Endodermal cell (in vitro differentiated cells): ENCODE measurements around the gene TST. TPM values are rescaled to one million over a fixed set of nuclear protein-coding genes. Genes with fewer than 3 reads are reported as not detected.

Experiments used
- DNase-seq: peaks from one replicate; pipeline ENCODE4 v3.0.0-alpha.2; 2017
- H3K27ac ChIP-seq: 2 replicates; pipeline ENCODE4 v1.5.1; 2013; ENCODE audit warnings: mild to moderate bottlenecking, low read depth, low read length, moderate library complexity
- H3K27me3 ChIP-seq: 2 replicates; pipeline ENCODE4 v1.6.1; 2013; ENCODE audit warnings: mild to moderate bottlenecking, low read length, moderate library complexity; ENCODE audit not compliant: insufficient read depth, control insufficient read depth, poor library complexity, severe bottlenecking
- H3K36me3 ChIP-seq: 2 replicates; pipeline ENCODE4 v1.7.0; 2013; ENCODE audit warnings: mild to moderate bottlenecking, low read length, moderate library complexity; ENCODE audit not compliant: control insufficient read depth, insufficient read depth
- H3K4me1 ChIP-seq: one replicate; pipeline ENCODE4 v1.7.0; 2013; ENCODE audit warnings: low read length; ENCODE audit not compliant: control insufficient read depth, insufficient read depth
- H3K4me3 ChIP-seq: 2 replicates; pipeline ENCODE4 v1.5.1; 2013; ENCODE audit warnings: mild to moderate bottlenecking, low read length, moderate library complexity
- H3K9ac ChIP-seq: 2 replicates; pipeline ENCODE4 v1.6.1; 2013; ENCODE audit warnings: mild to moderate bottlenecking, low read length, moderate library complexity; ENCODE audit not compliant: poor library complexity, severe bottlenecking; ENCODE audit errors: extremely low read depth
- H3K9me3 ChIP-seq: 2 replicates; pipeline ENCODE4 v1.6.1; 2013; ENCODE audit warnings: mild to moderate bottlenecking, low read length, moderate library complexity; ENCODE audit not compliant: control insufficient read depth
- H3K27ac Mint-ChIP-seq: 2 replicates; pipeline ENCODE4 v1.8.0; 2020; ENCODE audit warnings: mixed read lengths
- H3K27me3 Mint-ChIP-seq: 2 replicates; pipeline ENCODE4 v1.8.0; 2021; ENCODE audit warnings: mild to moderate bottlenecking, mixed read lengths; ENCODE audit not compliant: insufficient read depth
- H3K36me3 Mint-ChIP-seq: 2 replicates; pipeline ENCODE4 v1.8.0; 2020; ENCODE audit warnings: low read depth, mixed read lengths
- H3K4me1 Mint-ChIP-seq: 2 replicates; pipeline ENCODE4 v1.8.0; 2020; ENCODE audit warnings: mixed read lengths
- H3K4me3 Mint-ChIP-seq: 2 replicates; pipeline ENCODE4 v1.8.0; 2020; ENCODE audit warnings: mild to moderate bottlenecking, moderate library complexity, mixed read lengths
- H3K9me3 Mint-ChIP-seq: 2 replicates; pipeline ENCODE4 v1.8.0; 2020; ENCODE audit warnings: mild to moderate bottlenecking, mixed read lengths
- CTCF ChIP-seq: fragments of 200-600 bp; sonication (generic); conservative IDR thresholded peaks from 2 replicates; pipeline ENCODE4 v1.5.0; 2021; ENCODE audit warnings: antibody characterized with exemption, mild to moderate bottlenecking
- WGBS, 2 experiments: methylation state at CpG; one replicate each; pipeline versions ENCODE4 v1.1.5 to v1.1.7; 2013; ENCODE audit warnings: missing lambda C conversion rate in 2 of 2, mixed read lengths in 1 of 2; ENCODE audit not compliant: insufficient coverage in 1 of 2, insufficient read length in 1 of 2; 5-methylcytosine and 5-hydroxymethylcytosine counted together
- total RNA-seq, 2 donors: library from RNA; stranded (reverse); fragmentation: NEBNext Ultra II Directional in 1 of 2; extraction: Animal tissue kit (Norgen Biotek cat#: 25700) in 1 of 2; gene quantifications; 2 replicates in 1 of 2; 3 replicates in 1 of 2; pipeline ENCODE4 v1.2.1, GENCODE V29; 2021

Gene TST
- total RNA-seq, 2 donors from 2014 or later, result 38.2 to 48.3 TPM

- Mint-ChIP-seq H3K9me3 (peaks cover 1% of the 10 kb centered on the region), H3K4me3 (no peak overlapping the region), H3K36me3 (no peaks in the 10 kb centered on the region), H3K27me3 (peaks cover 22% of the 10 kb centered on the region), H3K4me1 (no peaks in the 10 kb centered on the region), H3K27ac (no peak overlapping the region)
- Histone ChIP-seq H3K9ac (no peak overlapping the region), H3K4me3 (no peak overlapping the region), H3K4me1 (no peaks in the 10 kb centered on the region), H3K27me3 (no peaks in the 10 kb centered on the region), H3K36me3 (no peaks in the 10 kb centered on the region), H3K9me3 (no peaks in the 10 kb centered on the region), H3K27ac (no peak overlapping the region)
- 90 to 100% methylated on average over 3 to 4 of the region's 4 CpGs for WGBS, 2 experiments
- no peak for DNase-seq
- TF ChIP-seq CTCF, result no peak
These were observed 19.8 kb downstream of the TST start for GRCh38 chr22:36999463-36999862.

DNA sequence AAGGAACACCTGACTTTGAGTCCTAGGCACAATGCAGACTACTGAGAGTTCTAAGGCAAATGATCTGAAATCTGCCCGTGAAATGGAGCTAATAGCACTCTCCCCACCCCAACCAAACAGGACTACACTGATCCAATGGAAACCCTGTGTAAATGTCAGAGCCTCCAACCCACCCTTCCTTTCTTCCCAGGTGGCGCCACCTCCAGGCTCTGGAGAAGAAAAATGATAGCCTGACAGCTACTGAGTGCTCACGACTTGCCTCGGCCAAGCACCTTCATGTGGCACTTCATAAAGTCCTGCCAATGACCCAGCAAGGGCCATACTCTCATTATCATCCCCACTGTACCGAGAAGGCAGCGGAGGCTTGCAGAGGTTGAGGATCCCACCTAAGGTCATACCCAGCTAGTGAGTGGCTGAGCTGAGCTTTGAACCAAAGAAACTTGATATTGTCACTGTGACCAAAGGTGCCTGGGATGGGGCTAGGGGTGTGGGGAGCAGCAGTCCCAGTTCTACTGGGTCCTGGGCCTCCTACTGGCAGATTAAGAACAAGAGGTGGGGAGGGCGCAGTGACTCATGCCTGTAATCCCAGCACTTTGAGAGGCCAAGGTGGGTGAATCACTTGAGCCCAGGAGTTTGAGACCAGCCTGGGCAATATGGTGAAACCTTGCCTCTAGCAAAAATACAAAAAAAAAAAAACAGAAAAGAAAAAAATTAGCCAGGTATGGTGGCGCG, 20.5 kb downstream of the TST start:
- H3K4me1 Mint-ChIP-seq, result no peaks in the 10 kb centered on the region
- WGBS, 2 experiments, result 73 to 94% methylated on average over 2 to 9 of the region's 9 CpGs

DNA sequence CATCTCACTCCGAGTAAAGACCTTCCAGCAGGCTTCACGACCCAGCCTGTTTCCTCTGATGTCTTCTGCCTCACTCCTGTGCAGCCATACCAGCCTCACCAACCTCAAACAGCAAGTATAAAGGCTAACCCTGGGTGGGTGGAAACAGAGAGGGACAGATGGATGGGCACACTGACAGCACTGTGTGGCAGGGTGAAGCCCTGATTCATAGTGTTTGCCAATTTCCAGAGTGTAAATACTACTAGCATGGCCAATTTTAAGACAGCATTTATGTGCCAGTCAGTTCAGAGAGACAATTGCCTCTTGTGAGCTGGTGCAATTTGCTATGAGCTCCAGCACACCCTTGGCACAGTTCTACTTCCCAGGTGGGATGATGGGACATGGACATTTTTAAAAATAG, 21.5 kb downstream of the TST start:
- Histone ChIP-seq H3K36me3 (no peaks in the 10 kb centered on the region), H3K27me3 (no peaks in the 10 kb centered on the region), H3K9me3 (no peaks in the 10 kb centered on the region), H3K9ac (no peak overlapping the region), H3K4me3 (no peak overlapping the region), H3K27ac (no peak overlapping the region), H3K4me1 (no peaks in the 10 kb centered on the region)
- Mint-ChIP-seq H3K4me3 (no peak overlapping the region), H3K27ac (no peak overlapping the region), H3K36me3 (no peaks in the 10 kb centered on the region), H3K9me3 (no peaks in the 10 kb centered on the region), H3K4me1 (no peaks in the 10 kb centered on the region), H3K27me3 (peaks cover 11% of the 10 kb centered on the region)
- TF ChIP-seq CTCF, result no peak
- no peak for DNase-seq
- 76 to 83% methylated on average over 2 of the region's 2 CpGs for WGBS, 2 experiments

More for the DNA sequence above, 20.5 kb downstream of the TST start:
- peak; percentile 65 for TF ChIP-seq CTCF
- peak; percentile 74 for DNase-seq
- Histone ChIP-seq H3K9ac (no peak overlapping the region), H3K4me3 (no peak overlapping the region), H3K9me3 (no peaks in the 10 kb centered on the region), H3K27me3 (no peaks in the 10 kb centered on the region), H3K27ac (no peak overlapping the region), H3K4me1 (no peaks in the 10 kb centered on the region), H3K36me3 (no peaks in the 10 kb centered on the region)
- Mint-ChIP-seq H3K27me3 (peaks cover 22% of the 10 kb centered on the region), H3K27ac (no peak overlapping the region), H3K9me3 (no peaks in the 10 kb centered on the region), H3K4me3 (no peak overlapping the region), H3K36me3 (no peaks in the 10 kb centered on the region)
